H1 (cell line): ENCODE data around the gene TIMD4.

ENCODE experiments used
- MAFK ChIP-seq: IDR thresholded peaks from 2 replicates; pipeline ENCODE4 v1.6.1; 2012; ENCODE audit warnings: low read depth, mild to moderate bottlenecking, improper control_type of control experiment, low read length
- POLR2A ChIP-seq, 2 experiments: IDR thresholded peaks; 1 replicate in 1 of 2; 2 replicates in 1 of 2; pipeline ENCODE4 v1.6.1; 2011; ENCODE audit warnings: low read depth in 2 of 2, low read length in 2 of 2, mild to moderate bottlenecking in 2 of 2; ENCODE audit errors: control extremely low read depth in 1 of 2
- RAD21 ChIP-seq, 2 experiments: IDR thresholded peaks in 1 of 2; conservative IDR thresholded peaks in 1 of 2; 2 replicates each; pipeline ENCODE4 v1.6.1; 2011; ENCODE audit warnings: low read depth in 2 of 2, low read length in 2 of 2, improper control_type of control experiment in 1 of 2, inconsistent platforms in 1 of 2, mild to moderate bottlenecking in 1 of 2, moderate library complexity in 1 of 2
- SUZ12 ChIP-seq: fragments of 200-600 bp; sonication (generic); IDR thresholded peaks from 2 replicates; pipeline ENCODE4 v1.6.1; 2012; ENCODE audit warnings: mild to moderate bottlenecking, inconsistent platforms, low read length, moderate library complexity, mixed read lengths

GRCh38 chr5:156913719-156914370, 49.2 kb downstream of the TIMD4 start:
- TF ChIP-seq SUZ12 = no peak
- TF ChIP-seq RAD21 (IDR thresholded peaks at IDR 0.05 in 1 of 2, conservative IDR thresholded peaks at IDR 0.05 in 1 of 2; ENCODE audit: low read depth in 2 of 2, low read length in 2 of 2) = no peak
- TF ChIP-seq POLR2A (IDR thresholded peaks at IDR 0.05; ENCODE audit: control extremely low read depth in 1 of 2, low read depth in 2 of 2, low read length in 2 of 2) = no peak
- no peak for TF ChIP-seq MAFK
